Astrocyte (in vitro differentiated cells and primary cell): Measurements from ENCODE around the gene SLC6A3. TPM values are rescaled to one million over a fixed set of nuclear protein-coding genes. Genes with fewer than 3 reads are reported as not detected.

Source experiments
- DNase-seq: peaks from one replicate; pipeline ENCODE4 v3.0.0-alpha.2; 2010; ENCODE audit warnings: low read depth
- FAIRE-seq: peaks from 2 replicates; lab custom pipeline; 2011; peaks lifted over from hg19 to GRCh38; lab: Jason Lieb, UNC
- H2AFZ ChIP-seq: 2 replicates; pipeline ENCODE4 v1.6.0; 2012; ENCODE audit warnings: low read depth, low read length, inconsistent platforms
- H3K27ac ChIP-seq: 2 replicates; pipeline ENCODE4 v1.5.1; 2011; ENCODE audit warnings: low read depth, low read length, inconsistent platforms
- H3K27me3 ChIP-seq: 2 replicates; pipeline ENCODE4 v1.6.0; 2011; ENCODE audit warnings: low read length, inconsistent platforms; ENCODE audit not compliant: insufficient read depth
- H3K36me3 ChIP-seq: 2 replicates; pipeline ENCODE4 v1.5.1; 2011; ENCODE audit warnings: low read length, inconsistent platforms; ENCODE audit not compliant: insufficient read depth
- H3K4me1 ChIP-seq: 2 replicates; pipeline ENCODE4 v1.5.1; 2011; ENCODE audit warnings: low read length, inconsistent platforms; ENCODE audit not compliant: insufficient read depth
- H3K4me2 ChIP-seq: 2 replicates; pipeline ENCODE4 v1.6.0; 2012; ENCODE audit warnings: low read length, inconsistent platforms
- H3K4me3 ChIP-seq: 2 replicates; pipeline ENCODE4 v1.5.1; 2011; ENCODE audit warnings: low read depth, mild to moderate bottlenecking, low read length, inconsistent platforms; ENCODE audit not compliant: insufficient read depth
- H3K79me2 ChIP-seq: 2 replicates; pipeline ENCODE4 v1.6.0; 2012; ENCODE audit warnings: mild to moderate bottlenecking, low read length, inconsistent platforms; ENCODE audit not compliant: insufficient read depth
- H3K9ac ChIP-seq: 2 replicates; pipeline ENCODE4 v1.6.0; 2012; ENCODE audit warnings: mild to moderate bottlenecking, low read length, inconsistent platforms
- H3K9me3 ChIP-seq: 2 replicates; pipeline ENCODE4 v1.5.1; 2012; ENCODE audit warnings: low read depth, mild to moderate bottlenecking, low read length, inconsistent platforms; ENCODE audit not compliant: insufficient read depth
- H4K20me1 ChIP-seq: 2 replicates; pipeline ENCODE4 v1.6.0; 2012; ENCODE audit warnings: low read length, inconsistent platforms; ENCODE audit not compliant: insufficient read depth
- H3K27ac Mint-ChIP-seq: one replicate; pipeline ENCODE4 v1.8.0; 2021; ENCODE audit warnings: mild to moderate bottlenecking, mixed read lengths; ENCODE audit not compliant: unreplicated experiment
- H3K27me3 Mint-ChIP-seq: one replicate; pipeline ENCODE4 v1.8.0; 2021; ENCODE audit warnings: low read depth, mixed read lengths; ENCODE audit not compliant: unreplicated experiment
- H3K36me3 Mint-ChIP-seq: one replicate; pipeline ENCODE4 v1.8.0; 2021; ENCODE audit warnings: low read depth, mixed read lengths; ENCODE audit not compliant: unreplicated experiment
- H3K4me1 Mint-ChIP-seq: one replicate; pipeline ENCODE4 v1.8.0; 2021; ENCODE audit warnings: low read depth, mixed read lengths; ENCODE audit not compliant: unreplicated experiment
- H3K4me3 Mint-ChIP-seq: one replicate; pipeline ENCODE4 v1.8.0; 2021; ENCODE audit warnings: mild to moderate bottlenecking, moderate library complexity, mixed read lengths; ENCODE audit not compliant: unreplicated experiment
- H3K9me3 Mint-ChIP-seq: one replicate; pipeline ENCODE4 v1.8.0; 2021; ENCODE audit warnings: mild to moderate bottlenecking, mixed read lengths; ENCODE audit not compliant: unreplicated experiment
- CTCF ChIP-seq: IDR thresholded peaks from 2 replicates; pipeline ENCODE4 v1.5.1; 2011; ENCODE audit warnings: low read depth, mild to moderate bottlenecking, inconsistent platforms, low read length, moderate library complexity; ENCODE audit not compliant: insufficient read depth
- EZH2 ChIP-seq: IDR thresholded peaks from 2 replicates; pipeline ENCODE4 v1.6.1; 2012; ENCODE audit warnings: mild to moderate bottlenecking, low read length, inconsistent platforms; ENCODE audit not compliant: insufficient read depth
- total RNA-seq: library from RNA; stranded (reverse); gene quantifications from 2 replicates; pipeline ENCODE4 v1.2.1, GENCODE V29; 2021

Gene SLC6A3
- total RNA-seq, 1 donor from 2014 or later: 0.07 TPM

GRCh38 chr5:1470762-1471211 lies 25.5 kb upstream of the SLC6A3 start:
- Histone ChIP-seq H3K27me3 (no peaks in the 10 kb centered on the region), H4K20me1 (peaks cover 31% of the 10 kb centered on the region), H3K79me2 (no peaks in the 10 kb centered on the region), H2AFZ (no peak overlapping the region), H3K36me3 (no peaks in the 10 kb centered on the region), H3K4me2 (no peak overlapping the region), H3K4me1 (peaks cover 8% of the 10 kb centered on the region), H3K9ac (no peak overlapping the region), H3K27ac (no peak overlapping the region), H3K9me3 (no peaks in the 10 kb centered on the region), H3K4me3 (no peak overlapping the region)
- H3K4me1 Mint-ChIP-seq: peaks cover 5% of the 10 kb centered on the region
- no peak overlapping the region for H3K27ac Mint-ChIP-seq
- H3K36me3 Mint-ChIP-seq: peaks cover 20% of the 10 kb centered on the region
- FAIRE-seq: no peak
- H3K27me3 Mint-ChIP-seq: no peaks in the 10 kb centered on the region
- no peak for TF ChIP-seq CTCF
- TF ChIP-seq EZH2: no peak
- no peak overlapping the region for H3K4me3 Mint-ChIP-seq
- H3K9me3 Mint-ChIP-seq: no peaks in the 10 kb centered on the region
- DNase-seq: no peak

- Mint-ChIP-seq H3K27ac (peak overlapping the region; percentile 62), H3K9me3 (peaks cover 2% of the 10 kb centered on the region), H3K4me1 (peaks cover 5% of the 10 kb centered on the region), H3K36me3 (peaks cover 19% of the 10 kb centered on the region), H3K27me3 (no peaks in the 10 kb centered on the region), H3K4me3 (no peak overlapping the region)
- no peak overlapping the region for H3K4me2 ChIP-seq
- peaks cover 2% of the 10 kb centered on the region for H3K36me3 ChIP-seq
- H4K20me1 ChIP-seq: peaks cover 42% of the 10 kb centered on the region
- no peak for TF ChIP-seq EZH2
- no peak for TF ChIP-seq CTCF
- peaks cover 8% of the 10 kb centered on the region for H3K4me1 ChIP-seq
- H3K9ac ChIP-seq: no peak overlapping the region
- H3K9me3 ChIP-seq: no peaks in the 10 kb centered on the region
- FAIRE-seq (no peak), DNase-seq (no peak)
- H3K27ac ChIP-seq: no peak overlapping the region
- no peak overlapping the region for H3K4me3 ChIP-seq
- H2AFZ ChIP-seq: no peak overlapping the region
- no peaks in the 10 kb centered on the region for H3K79me2 ChIP-seq
- no peaks in the 10 kb centered on the region for H3K27me3 ChIP-seq
These were observed 23.6 kb upstream of the SLC6A3 start for GRCh38 chr5:1468629-1469527.

GRCh38 chr5:1468247-1468612 lies 23.0 kb upstream of the SLC6A3 start:
- Histone ChIP-seq H3K9ac (no peak overlapping the region), H3K4me3 (no peak overlapping the region), H3K9me3 (no peaks in the 10 kb centered on the region), H3K36me3 (peaks cover 4% of the 10 kb centered on the region), H4K20me1 (peaks cover 42% of the 10 kb centered on the region), H3K4me2 (no peak overlapping the region), H3K27me3 (no peaks in the 10 kb centered on the region), H3K27ac (no peak overlapping the region), H3K79me2 (no peaks in the 10 kb centered on the region), H2AFZ (no peak overlapping the region), H3K4me1 (peaks cover 8% of the 10 kb centered on the region)
- Mint-ChIP-seq H3K36me3 (peaks cover 19% of the 10 kb centered on the region), H3K9me3 (peaks cover 2% of the 10 kb centered on the region), H3K27ac (no peak overlapping the region), H3K4me1 (peaks cover 5% of the 10 kb centered on the region), H3K27me3 (no peaks in the 10 kb centered on the region), H3K4me3 (no peak overlapping the region)
- TF ChIP-seq CTCF (peak; percentile 37), EZH2 (no peak)
- DNase-seq (no peak), FAIRE-seq (no peak)
